Calu3 (cell line): ENCODE results near the gene CCZ1. TPM values are rescaled to one million over a fixed set of nuclear protein-coding genes. Genes with fewer than 3 reads are reported as not detected.
"Not testable (repeated sequence)": the region's sequence is repeated elsewhere in the genome, so short reads cannot be mapped to it uniquely, and the experiment has no call there.

ENCODE experiments used
- BruUV-seq: library from RNA; stranded (reverse); fragments of 400-500 nt; replicated peaks from 2 replicates; lab custom pipeline; 2021; lab: Mats Ljungman, UMichigan
- CTCF ChIA-PET: fragments of 300-600 bp; sonication (Branson Sonifier 250); formaldehyde crosslinking; loops from one replicate; lab custom pipeline; 2022; ENCODE audit warnings: antibody characterized with exemption; lab: Charles Lee
- DNase-seq: peaks from one replicate; pipeline ENCODE4 v3.0.0; 2022
- H3K27ac Mint-ChIP-seq: one replicate; pipeline ENCODE4 v1.8.0; 2022; ENCODE audit warnings: mixed read lengths; ENCODE audit not compliant: unreplicated experiment
- H3K27me3 Mint-ChIP-seq: one replicate; pipeline ENCODE4 v1.8.0; 2022; ENCODE audit warnings: mixed read lengths; ENCODE audit not compliant: unreplicated experiment
- H3K36me3 Mint-ChIP-seq: one replicate; pipeline ENCODE4 v1.8.0; 2022; ENCODE audit warnings: mild to moderate bottlenecking, moderate library complexity, mixed read lengths; ENCODE audit not compliant: insufficient read depth, unreplicated experiment
- H3K4me1 Mint-ChIP-seq: one replicate; pipeline ENCODE4 v1.8.0; 2022; ENCODE audit warnings: mild to moderate bottlenecking, low read depth, mixed read lengths; ENCODE audit not compliant: unreplicated experiment
- H3K4me3 Mint-ChIP-seq: one replicate; pipeline ENCODE4 v1.8.0; 2022; ENCODE audit warnings: mild to moderate bottlenecking, low read depth, moderate library complexity, mixed read lengths; ENCODE audit not compliant: unreplicated experiment
- H3K9me3 Mint-ChIP-seq: one replicate; pipeline ENCODE4 v1.8.0; 2022; ENCODE audit warnings: low read depth, mixed read lengths; ENCODE audit not compliant: unreplicated experiment
- CTCF ChIP-seq: fragments of 200-600 bp; IDR thresholded peaks from one replicate; pipeline ENCODE4 v1.8.0; 2022; ENCODE audit warnings: antibody characterized with exemption; ENCODE audit not compliant: unreplicated experiment
- intact Hi-C: fragments of 100-400 bp; cut with micrococcal nuclease; formaldehyde crosslinking; loops from one replicate; pipeline ENCODE4 v1.10.0; 2022; ENCODE audit not compliant: unreplicated experiment
- total RNA-seq: library from RNA; stranded (reverse); gene quantifications from 2 replicates; pipeline ENCODE4 v1.2.3, GENCODE V29; 2022

The CCZ1 gene
- total RNA-seq, 1 experiment from 2014 or later = 144 TPM

- DNase-seq = no peak
- H3K4me1 Mint-ChIP-seq = peaks cover 14% of the 10 kb centered on the region
- intact Hi-C loops = no loop called here
- no peaks in the 10 kb centered on the region for H3K36me3 Mint-ChIP-seq
- BruUV-seq = no TSS peak
- H3K27me3 Mint-ChIP-seq = peaks cover 8% of the 10 kb centered on the region
- CTCF ChIA-PET = interaction anchor here (0.6 kb wide), 1 partner anchor 701 kb away, joined by 3 read pairs; no protein-coding TSS in a partner anchor
- no peak for TF ChIP-seq CTCF
- H3K9me3 Mint-ChIP-seq = no peaks in the 10 kb centered on the region
- no peak overlapping the region for H3K27ac Mint-ChIP-seq
- no peak overlapping the region for H3K4me3 Mint-ChIP-seq
Observed at GRCh38 chr7:5872326-5872725, 26.2 kb upstream of the CCZ1 start.

GRCh38 chr7:5879591-5879990, 18.9 kb upstream of the CCZ1 start:
- H3K27ac Mint-ChIP-seq, H3K4me1 Mint-ChIP-seq, intact Hi-C loops, H3K9me3 Mint-ChIP-seq, H3K27me3 Mint-ChIP-seq, BruUV-seq, DNase-seq, H3K4me3 Mint-ChIP-seq, H3K36me3 Mint-ChIP-seq: not testable (repeated sequence)
- CTCF ChIA-PET = interaction anchor here (0.6 kb wide), 1 partner anchor 327 kb away, joined by 4 read pairs; no protein-coding TSS in a partner anchor

- H3K4me1 Mint-ChIP-seq, H3K4me3 Mint-ChIP-seq, DNase-seq, BruUV-seq, H3K36me3 Mint-ChIP-seq, H3K27ac Mint-ChIP-seq, CTCF ChIA-PET, H3K9me3 Mint-ChIP-seq, H3K27me3 Mint-ChIP-seq, intact Hi-C loops: not testable (repeated sequence)
Observed at GRCh38 chr7:5880106-5880505, 18.4 kb upstream of the CCZ1 start.

- BruUV-seq, DNase-seq, intact Hi-C loops, H3K4me1 Mint-ChIP-seq, H3K27me3 Mint-ChIP-seq, CTCF ChIA-PET, H3K27ac Mint-ChIP-seq, H3K4me3 Mint-ChIP-seq, H3K9me3 Mint-ChIP-seq, H3K36me3 Mint-ChIP-seq: not testable (repeated sequence)
Observed at GRCh38 chr7:5884431-5884830, 14.1 kb upstream of the CCZ1 start.

- H3K9me3 Mint-ChIP-seq, H3K4me1 Mint-ChIP-seq, intact Hi-C loops, H3K27ac Mint-ChIP-seq, H3K36me3 Mint-ChIP-seq, DNase-seq, H3K4me3 Mint-ChIP-seq, H3K27me3 Mint-ChIP-seq, BruUV-seq: not testable (repeated sequence)
- CTCF ChIA-PET = interaction anchor here (0.6 kb wide), 1 partner anchor 17 kb away, joined by 4 read pairs; no protein-coding TSS in a partner anchor
Observed at GRCh38 chr7:5888021-5888420, 10.5 kb upstream of the CCZ1 start.

GRCh38 chr7:5890244-5890643, 8.3 kb upstream of the CCZ1 start:
- H3K36me3 Mint-ChIP-seq, BruUV-seq, DNase-seq, H3K4me3 Mint-ChIP-seq, H3K4me1 Mint-ChIP-seq, H3K27me3 Mint-ChIP-seq, intact Hi-C loops, H3K9me3 Mint-ChIP-seq, H3K27ac Mint-ChIP-seq, CTCF ChIA-PET: not testable (repeated sequence)

- CTCF ChIA-PET = no interaction called here
- BruUV-seq = no TSS peak
- intact Hi-C loops = no loop called here
Observed at GRCh38 chr7:5892498-5892897, 6.0 kb upstream of the CCZ1 start.

GRCh38 chr7:5897369-5897919, 1.1 kb upstream of the CCZ1 start:
- BruUV-seq, CTCF ChIA-PET, intact Hi-C loops, H3K4me1 Mint-ChIP-seq, H3K27ac Mint-ChIP-seq, DNase-seq, H3K4me3 Mint-ChIP-seq, H3K27me3 Mint-ChIP-seq, H3K9me3 Mint-ChIP-seq: not testable (repeated sequence)
- peaks cover 26% of the 10 kb centered on the region for H3K36me3 Mint-ChIP-seq

More at GRCh38 chr7:5892498-5892897, 6.0 kb upstream of the CCZ1 start:
- Mint-ChIP-seq H3K27me3 (no peaks in the 10 kb centered on the region), H3K9me3 (no peaks in the 10 kb centered on the region), H3K27ac (no peak overlapping the region), H3K4me1 (peaks cover 9% of the 10 kb centered on the region), H3K4me3 (no peak overlapping the region), H3K36me3 (peaks cover 6% of the 10 kb centered on the region)
- no peak for TF ChIP-seq CTCF
- no peak for DNase-seq
